ENCODE measurements around the gene PYGB.
A peak's percentile ranks its signal among the peaks of the same experiment; 100 is the strongest.
"Not testable (repeated sequence)": the region's sequence is repeated elsewhere in the genome, so short reads cannot be mapped to it uniquely, and the experiment has no call there.

Gene PYGB

DNA sequence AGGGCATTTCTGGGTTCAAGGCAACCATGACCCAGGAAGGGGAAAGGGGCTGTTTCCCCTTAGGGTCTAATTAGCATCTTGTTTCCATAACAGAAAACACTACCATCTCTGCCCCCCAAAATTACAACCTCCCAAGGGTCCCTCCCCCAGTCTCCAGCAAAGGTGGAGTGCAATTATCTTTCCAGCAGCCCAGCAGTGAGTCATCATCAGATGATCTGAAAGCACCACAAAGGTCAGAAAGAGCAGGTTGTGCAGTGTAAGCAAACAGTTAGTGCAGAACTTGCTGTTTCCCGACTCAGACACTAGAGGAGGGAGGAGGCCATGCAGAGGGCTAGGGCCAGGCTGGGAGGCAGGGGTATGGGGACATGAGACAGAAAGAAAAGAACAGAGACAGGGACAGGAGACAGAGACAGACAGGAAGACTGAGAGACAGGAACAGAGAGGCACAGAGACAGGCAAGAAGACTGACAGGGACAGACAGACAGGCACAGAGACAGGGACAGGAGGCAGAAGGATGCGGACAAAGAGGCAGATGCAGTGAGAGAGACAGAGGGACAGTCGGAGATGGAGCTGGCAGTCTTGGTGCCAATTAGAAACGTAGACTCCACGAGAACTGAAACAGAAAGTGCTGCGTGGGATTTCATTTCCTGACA is 62.5 kb downstream of the PYGB start:
- peak in 2 of 4 experiments; percentile 13 to 37 for DNase-seq (ENCODE audit: low read depth in 4 of 4, low spot score in 1 of 4)

DNA sequence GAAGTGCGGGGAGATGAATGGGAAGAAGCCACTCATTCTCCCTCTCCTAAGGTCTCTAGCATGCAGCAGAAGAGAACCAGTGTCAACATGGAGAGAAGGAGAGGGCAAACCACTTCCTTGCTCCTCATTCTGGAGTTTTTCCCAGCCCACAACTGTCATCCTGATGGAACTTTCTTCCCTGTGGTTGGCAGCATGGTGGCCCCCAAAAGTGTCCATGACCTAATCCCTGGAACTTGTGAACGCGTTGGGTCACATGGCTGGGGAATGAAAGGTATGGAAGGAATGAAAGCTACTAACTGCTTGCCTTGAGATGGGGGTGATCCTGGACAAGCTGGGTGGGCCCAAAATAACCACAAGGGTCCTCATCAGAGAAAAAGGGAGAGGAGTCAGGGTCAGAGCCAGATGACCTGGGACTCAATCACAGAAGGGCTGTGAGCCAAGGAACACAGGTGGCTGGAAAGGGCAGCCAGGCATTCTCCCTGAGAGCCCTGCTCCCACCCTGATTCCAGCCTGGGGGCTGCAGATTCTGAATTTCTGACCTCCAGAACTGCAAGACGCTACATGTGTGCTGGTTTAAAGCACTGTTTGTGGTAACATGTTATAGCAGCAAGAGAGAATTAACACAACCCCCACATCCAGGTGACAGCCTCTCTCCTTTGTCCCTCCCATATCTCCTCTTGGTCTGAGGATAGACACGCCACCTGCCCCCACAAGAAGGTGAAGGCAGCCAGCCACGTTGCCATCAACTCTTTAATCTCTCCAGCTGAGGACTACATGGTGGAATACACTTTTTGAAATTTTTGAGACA is 63.2 kb downstream of the PYGB start:
- no peak for DNase-seq (ENCODE audit: low read depth in 4 of 4, low spot score in 1 of 4)

DNA sequence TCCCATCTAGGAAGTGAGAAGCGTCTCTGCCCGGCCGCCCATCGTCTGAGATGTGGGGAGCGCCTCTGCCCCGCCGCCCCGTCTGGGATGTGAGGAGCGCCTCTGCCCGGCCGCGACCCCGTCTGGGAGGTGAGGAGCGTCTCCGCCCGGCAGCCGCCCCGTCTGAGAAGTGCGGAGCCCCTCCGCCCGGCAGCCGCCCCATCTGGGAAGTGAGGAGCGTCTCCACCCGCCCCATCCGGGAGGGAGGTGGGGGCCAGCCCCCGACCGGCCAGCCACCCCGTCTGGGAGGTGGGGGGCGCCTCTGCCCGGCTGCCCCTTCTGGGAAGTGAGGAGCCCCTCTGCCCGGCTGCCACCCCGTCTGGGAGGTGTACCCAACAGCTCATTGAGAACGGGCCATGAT is 64.8 kb downstream of the PYGB start:
- DNase-seq (ENCODE audit: low read depth in 4 of 4, low spot score in 1 of 4), result not testable (repeated sequence)

DNA sequence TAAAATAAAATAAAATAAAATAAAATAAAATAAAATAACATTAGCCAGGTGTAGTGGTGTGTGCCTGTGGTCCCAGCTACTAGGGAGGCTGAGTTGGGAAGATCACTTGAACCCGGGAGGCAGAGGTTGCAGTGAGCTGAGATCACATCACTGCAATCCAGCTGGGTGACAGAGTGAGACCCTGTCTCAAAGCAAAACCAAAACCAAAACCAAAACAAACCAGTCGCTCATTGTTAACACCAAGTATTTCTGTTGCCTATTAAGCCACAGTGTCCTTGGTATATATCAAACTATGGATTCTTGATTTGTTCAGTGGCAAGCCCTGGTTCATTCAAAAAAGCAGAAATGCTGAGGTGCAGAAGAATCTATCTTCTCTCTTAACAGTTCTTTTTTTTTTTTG is 65.7 kb downstream of the PYGB start:
- no peak for DNase-seq (ENCODE audit: low read depth in 4 of 4, low spot score in 1 of 4)

DNA sequence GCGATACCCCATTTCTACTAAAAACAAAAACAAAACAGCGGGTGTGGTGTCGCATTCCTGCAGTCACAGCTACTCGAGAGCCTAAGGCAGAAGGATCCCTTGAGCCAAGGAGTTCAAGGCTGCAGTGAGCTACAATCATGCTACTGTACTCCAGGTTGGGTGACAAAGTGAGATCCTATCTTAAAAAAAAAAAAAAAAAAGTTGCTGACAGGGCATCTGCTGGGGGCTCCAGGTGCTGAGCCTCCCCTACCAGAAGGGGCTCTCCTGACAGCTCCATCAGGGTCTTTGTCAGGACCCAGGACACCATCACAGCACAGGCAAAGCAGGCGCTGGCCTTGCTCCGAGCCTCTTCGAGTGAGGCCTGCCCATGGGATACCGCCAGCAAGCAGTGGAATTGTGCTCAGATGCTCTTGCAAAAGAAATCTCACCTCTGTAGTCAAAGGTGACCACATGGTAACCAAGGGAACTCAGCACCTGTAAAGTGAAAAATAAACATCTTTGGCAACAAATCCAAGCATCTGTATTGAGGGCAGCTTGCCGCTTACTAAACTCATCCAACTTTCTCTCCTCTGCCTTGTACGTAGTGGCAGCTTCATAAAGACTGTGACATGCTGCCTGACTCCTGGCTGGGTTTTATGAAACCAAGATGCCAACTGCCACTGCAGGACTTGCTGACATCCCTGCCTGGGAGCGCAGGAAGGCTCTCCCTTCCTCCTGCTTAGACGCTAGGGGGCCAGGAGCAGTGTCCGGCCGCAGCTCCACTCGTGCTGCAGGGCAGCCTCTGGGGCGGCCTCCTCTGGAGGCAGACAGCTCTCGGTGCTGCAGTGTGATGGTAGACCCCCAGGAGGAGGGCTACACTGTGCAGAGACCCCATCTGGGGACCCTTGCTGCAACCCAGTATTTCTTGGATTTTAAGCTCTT is 66.9 kb downstream of the PYGB start:
- no peak for DNase-seq (ENCODE audit: low read depth in 4 of 4, low spot score in 1 of 4)

DNA sequence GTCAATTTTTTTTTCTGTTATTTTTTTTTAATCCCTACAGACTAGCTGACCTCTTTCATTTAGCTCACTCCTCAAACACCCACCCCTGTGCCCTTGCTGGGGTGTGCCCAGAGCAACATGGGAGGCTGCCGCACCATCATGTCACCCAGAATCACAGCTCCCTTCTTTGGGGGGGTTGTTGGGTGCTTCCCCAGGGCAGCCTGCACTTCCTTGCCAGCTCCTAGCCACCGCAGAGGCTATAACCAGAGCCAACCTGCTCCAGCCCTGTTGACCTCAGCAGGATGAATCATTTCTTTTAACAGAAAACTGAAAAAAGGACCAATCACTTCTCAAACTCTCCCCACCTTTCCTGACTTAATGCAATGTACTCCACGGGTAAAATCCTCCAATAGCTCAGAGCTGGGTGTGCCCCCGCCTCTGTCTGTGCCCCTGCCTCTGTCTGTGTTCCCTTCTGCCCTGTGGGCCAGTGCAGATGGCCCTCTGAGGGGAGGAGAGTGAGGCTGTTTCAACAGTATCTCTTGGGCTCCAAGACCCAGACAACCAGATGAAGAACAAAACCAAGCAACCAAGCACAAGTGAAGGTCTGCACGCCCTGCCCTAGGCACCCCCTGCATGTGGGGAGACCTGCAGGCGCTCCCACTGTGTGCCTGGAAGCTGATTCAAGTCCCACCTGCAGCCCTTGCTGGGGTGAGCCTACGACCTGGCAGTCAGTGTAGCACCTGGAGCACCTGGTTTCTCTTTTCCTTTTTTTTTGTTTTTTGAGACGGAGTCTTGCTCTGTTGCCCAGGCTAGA is 67.7 kb downstream of the PYGB start:
- DNase-seq (ENCODE audit: low read depth in 4 of 4, low spot score in 1 of 4), result no peak

DNA sequence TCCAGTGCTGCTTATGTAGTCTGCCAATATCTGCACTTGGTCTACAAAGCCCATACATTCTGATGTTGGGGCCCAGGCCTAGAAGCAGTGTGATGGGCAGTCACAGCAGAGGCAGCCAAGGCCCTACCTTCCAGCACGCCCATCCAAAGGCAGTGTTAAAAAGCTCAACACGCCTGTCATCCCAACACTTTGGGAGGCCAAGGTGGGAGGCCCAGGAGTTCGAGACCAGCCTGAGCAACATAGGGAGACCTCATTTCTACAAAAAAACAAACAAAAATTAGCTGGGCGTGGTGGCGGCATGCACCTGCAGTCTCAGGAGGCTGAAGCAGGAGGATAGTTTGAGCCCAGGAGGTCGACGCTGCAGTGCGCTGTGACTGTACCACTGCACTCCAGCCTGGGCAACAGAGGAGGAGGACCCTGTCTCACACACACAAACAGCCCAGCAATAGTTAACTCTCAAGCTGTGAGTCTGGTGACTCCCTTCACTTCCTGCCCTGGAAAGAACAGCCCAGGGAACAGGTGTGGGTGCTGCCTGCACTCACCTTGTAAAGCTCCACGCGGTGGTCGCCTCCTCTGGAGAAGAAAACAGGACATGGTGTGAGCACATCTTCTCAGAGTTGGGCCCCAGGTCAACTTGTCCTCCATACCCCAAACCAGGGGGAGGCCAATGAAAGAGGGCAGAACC is 68.8 kb downstream of the PYGB start:
- DNase-seq (ENCODE audit: low read depth in 4 of 4, low spot score in 1 of 4), result no peak

DNA sequence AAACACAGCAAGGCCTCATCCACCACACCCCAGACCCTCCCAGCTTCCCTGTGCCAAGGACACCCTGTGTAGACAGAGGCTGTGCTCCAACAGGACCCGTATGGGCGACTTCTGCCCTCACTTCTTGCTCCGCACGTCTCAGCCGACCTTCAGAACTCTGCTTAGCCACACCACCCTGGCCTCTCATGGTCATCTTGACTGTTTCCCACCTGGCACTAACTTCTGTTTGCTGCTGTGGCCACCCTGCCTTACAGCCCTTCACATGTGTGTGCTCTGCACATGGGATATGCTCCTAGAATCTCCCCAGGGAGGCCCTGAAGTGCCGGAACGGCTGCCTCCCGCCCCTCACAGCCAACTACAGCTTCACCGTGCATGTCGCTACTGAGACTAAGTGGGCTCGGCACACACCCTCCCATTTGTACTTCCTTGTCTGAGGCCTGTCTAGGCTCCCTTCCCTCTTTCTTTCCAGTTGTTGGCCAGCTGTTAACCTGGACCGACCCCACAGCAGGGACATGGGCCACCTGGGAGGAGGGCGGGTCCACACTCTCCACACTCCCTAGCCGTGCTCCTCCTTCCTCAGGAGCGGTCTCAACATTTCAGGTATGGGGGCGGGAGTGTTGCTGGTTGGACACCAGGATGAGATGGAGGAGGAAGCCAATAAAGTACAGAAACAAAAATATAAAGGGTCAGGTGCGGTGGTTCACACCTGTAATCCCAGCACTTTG is 69.6 kb downstream of the PYGB start:
- no peak for DNase-seq (ENCODE audit: low read depth in 4 of 4, low spot score in 1 of 4)

DNA sequence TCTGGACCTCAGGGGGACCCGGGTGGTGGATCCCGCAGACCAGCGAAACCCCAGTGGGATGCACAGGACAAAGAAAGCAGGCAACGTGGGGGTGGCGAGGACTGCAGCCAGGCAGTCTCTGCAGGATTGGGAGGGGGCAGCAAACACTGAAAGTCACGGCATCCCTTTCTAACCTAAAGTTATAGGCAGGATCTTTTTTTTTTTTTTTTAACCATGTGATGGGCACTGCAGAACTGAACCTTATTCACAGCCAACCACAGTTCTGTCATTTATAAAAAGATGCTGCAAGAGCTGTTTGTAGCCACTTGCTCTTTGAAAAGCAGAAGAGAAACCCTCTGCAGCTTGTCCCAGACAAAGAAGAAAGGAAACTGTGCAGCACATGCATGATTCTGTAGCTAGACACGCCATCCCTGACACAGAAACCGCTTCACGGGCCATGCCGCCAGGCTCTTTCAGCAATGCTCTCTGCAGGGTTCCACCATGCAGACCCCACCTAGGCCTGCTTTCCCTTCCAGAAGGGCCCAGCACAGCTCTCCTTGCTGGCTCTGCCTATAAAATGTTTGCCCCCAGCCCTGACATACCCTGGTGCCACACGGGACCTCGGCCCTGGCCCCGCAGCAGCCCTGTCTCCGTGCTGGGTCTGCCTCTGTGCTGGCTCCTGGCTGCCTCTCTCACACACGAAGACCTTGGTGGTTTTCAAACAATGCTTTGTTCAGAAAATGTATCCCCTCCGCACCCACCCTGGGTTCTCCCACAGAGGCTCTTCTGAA is 70.8 kb downstream of the PYGB start:
- no peak for DNase-seq (ENCODE audit: low read depth in 4 of 4, low spot score in 1 of 4)

DNA sequence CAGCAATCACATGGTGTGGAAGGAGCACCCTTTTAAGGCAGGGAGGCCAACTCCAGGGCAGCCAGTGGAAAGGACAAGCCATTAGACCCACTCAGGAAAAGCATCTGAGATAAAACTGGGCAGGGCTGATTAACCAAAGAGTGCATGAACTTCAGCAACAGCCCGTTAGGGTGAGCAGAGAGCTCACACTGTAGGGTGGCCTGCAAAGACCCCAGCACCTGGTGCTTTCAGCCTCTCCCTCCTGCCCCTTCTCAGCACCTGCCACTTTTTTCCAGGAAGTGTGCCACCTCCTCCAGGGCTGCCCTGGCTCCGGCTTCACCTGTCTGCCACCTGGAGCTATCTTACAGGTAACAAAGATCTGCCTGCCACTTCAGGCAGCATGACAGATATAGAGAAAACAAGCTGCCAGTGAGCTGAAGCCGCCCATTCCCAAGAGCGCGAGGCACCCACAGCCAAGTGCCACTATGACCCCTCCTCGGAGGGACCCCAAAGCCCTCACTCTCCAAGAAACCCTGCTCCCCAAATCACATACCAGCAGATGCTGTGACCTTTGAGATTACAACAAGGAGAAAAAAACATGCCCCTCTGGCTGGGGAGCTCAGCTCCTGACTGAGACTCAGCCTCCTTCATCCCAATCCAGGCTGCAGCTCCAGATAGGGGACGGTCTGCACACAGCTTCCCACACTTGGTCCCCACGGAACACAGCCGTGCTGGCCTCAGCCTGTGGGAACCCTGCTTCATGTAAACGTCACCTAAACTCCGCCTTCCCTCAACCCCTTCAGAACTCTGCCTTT is 71.6 kb downstream of the PYGB start:
- DNase-seq (ENCODE audit: low read depth in 4 of 4, low spot score in 1 of 4), result no peak

DNA sequence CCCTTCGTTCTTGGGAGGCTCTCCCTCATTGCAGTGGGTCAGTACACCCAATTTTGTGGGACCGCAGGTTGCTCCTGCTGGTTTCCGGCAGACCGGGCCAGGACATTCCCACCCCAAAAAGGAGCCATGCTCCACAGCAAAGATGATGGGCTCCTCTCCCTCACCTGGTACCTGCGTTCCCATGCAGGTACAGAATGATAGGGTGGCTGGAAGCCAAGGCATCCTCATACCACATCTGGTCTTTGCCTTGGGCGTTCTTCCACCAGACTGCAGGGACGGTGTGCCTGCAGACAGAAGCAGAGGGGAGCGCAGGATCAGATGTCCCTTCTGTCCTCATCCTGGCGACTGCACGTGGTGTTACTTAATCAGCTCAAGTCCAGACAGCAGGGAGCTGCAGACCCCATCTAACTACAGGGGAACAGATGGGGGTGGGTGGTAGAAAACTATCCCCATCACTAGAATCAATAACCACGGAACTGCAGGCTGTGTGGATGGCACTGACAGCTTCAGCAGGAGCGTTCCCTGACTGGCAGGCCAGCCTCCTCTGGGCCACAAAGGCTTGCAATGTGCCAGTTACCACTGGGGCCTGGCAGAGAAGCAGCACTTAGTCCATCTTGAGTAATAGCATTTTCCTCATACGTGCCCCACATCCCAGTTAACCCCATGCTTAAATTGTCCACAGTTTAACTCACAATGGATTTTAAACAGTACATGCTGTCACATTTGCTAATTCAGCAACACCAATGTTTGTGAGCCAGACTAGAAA is 72.3 kb downstream of the PYGB start:
- DNase-seq (ENCODE audit: low read depth in 4 of 4, low spot score in 1 of 4), result no peak

DNA sequence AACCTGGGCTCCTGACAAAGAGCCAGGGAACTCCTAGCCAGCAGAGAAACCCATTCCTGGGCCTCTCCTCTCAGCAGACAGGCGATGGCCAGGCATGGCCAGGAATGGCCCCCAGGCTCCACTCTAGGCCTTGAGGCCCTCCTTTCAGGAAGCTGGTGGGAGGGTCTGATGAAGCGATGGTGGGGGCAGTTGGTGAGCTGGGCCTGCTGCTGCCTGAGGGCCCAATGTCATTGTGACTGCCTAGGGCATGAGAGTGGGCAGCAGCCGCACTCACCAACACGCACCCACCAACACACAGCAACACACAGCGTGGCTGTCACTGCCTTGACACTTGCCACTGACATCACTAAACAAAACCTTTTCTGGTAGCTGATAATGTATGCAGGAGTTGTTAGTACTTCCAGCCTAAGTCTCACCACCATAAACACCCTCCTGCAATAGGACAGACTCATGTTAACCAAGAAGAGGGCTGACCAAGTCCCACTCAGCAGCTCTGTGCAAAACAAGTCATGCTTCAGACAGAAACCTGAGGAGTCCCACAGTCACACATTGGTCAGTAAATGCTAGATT is 73.5 kb downstream of the PYGB start:
- no peak for DNase-seq (ENCODE audit: low read depth in 4 of 4, low spot score in 1 of 4)

DNA sequence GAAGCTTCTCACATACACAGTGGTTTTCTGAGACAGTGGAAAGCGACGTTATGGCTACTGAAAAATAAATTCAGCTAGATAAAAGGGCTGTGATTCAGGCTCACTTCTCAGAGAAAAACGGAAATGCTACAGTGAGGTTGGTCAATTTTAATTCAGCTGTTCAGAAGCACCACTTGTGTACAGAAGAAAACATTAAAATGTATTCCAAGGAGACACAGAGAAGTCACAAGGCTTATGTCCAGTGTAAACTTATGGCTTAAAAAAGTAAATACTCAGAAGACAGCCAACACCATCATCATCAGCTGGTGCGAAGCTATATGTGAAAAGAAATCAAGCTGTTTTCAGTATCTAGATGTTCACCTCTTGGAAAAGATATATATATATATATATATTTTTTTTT is 74.1 kb downstream of the PYGB start:
- no peak for DNase-seq (ENCODE audit: low read depth in 4 of 4, low spot score in 1 of 4)

DNA sequence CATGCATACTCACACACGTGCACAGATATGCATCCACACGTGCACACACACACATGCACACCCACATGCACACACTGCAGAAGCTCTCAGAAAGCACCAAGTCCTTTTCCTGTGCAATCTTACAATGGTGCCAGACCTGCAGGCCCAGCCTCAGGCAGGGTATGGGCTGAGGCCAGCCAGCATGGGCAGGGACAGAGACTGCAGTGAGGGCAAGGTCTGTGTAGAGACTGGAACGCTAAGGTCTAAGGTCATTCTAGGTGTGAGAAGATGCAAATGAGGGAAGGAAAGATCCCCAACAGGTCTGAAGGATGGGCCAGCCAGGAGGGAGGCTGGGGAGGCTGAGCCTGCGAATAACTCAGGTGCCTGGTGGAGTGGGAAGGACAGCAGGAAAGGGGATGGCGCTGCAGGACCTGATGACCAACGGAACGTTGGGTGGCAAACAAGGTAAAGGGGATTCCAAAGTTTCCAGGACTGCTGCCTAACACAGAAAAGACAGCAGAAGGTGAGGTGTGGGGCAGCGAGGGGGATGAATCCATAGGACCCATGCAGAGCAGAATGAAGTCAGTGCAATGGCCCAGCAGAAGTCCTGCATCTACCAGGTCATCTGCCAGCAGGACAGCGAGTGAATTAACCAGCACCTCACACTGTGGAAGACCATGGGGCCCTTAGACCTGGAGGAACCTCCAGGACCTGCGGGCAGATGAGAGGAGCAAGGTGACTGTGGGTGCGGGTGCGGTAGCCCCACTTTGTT is 75.8 kb downstream of the PYGB start:
- no peak for DNase-seq (ENCODE audit: low read depth in 4 of 4, low spot score in 1 of 4)

DNA sequence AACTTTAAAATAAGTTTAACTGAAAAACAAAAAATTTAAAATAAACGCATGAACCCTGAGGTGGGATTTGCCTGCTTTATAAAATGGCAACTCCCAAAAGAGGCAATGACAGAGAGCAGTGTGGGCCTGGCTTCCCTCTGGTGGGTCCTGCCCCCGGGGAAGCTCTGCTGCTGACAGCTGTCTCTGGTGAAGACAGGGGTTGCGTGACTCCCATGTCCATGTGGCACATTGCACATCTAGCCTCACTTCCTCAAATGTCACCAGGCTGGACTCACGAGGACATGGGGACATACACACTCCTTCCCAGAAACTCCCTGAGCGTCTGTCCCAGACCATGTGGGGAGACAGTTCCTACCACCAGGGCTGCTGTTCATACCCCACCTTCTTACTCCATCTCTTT is 76.5 kb downstream of the PYGB start:
- DNase-seq (ENCODE audit: low read depth in 4 of 4, low spot score in 1 of 4), result no peak

DNA sequence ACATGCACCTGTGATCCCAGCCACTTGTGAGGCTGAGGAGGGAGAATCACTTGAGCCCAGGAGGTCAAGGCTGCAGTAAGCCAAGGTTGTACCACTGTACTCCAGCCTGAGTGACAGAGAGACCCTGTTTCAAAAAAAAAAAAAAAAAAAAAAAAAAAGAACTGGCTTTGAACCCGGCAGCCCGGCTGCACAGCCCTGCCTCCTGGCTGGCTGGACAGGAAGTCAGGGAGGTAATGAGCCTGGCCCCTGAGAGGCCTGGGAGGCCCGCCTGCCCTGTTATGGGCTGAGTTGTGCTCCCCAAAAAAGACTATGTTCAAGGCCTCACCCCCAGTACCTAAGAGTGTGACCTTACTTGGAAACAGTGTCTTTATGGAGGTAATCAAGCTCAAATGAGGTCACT is 77.2 kb downstream of the PYGB start:
- DNase-seq (ENCODE audit: low read depth in 4 of 4, low spot score in 1 of 4), result no peak
